ENCODE data around the gene GJB3.
"Not testable (repeated sequence)": the region's sequence is repeated elsewhere in the genome, so short reads cannot be mapped to it uniquely, and the experiment has no call there.

DNA sequence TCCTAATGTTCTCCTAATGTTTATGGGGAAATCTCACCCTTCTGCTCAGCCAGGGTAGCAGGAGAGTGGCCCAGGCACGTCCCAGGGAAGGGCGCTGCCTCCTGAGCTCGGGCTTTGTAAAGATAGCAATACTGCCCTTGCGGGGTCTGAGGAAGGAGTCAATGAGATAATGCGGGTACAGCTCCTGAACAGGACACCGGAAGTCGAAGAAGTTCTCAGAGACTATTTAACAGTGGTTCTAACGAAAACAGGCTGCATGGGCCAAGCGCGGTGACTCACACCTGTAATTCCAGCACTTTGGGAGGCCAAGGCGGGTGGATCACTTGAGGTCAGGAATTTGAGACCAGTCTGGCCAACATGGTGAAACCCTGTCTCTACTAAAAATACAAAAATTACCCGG, 43.8 kb upstream of the GJB3 start:
- TF ChIP-seq, protein P1, sequence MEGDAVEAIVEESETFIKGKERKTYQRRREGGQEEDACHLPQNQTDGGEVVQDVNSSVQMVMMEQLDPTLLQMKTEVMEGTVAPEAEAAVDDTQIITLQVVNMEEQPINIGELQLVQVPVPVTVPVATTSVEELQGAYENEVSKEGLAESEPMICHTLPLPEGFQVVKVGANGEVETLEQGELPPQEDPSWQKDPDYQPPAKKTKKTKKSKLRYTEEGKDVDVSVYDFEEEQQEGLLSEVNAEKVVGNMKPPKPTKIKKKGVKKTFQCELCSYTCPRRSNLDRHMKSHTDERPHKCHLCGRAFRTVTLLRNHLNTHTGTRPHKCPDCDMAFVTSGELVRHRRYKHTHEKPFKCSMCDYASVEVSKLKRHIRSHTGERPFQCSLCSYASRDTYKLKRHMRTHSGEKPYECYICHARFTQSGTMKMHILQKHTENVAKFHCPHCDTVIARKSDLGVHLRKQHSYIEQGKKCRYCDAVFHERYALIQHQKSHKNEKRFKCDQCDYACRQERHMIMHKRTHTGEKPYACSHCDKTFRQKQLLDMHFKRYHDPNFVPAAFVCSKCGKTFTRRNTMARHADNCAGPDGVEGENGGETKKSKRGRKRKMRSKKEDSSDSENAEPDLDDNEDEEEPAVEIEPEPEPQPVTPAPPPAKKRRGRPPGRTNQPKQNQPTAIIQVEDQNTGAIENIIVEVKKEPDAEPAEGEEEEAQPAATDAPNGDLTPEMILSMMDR (IDR thresholded peaks at IDR 0.05) = not testable (repeated sequence)
- TF ChIP-seq POLR2A (IDR thresholded peaks at IDR 0.05) = not testable (repeated sequence)
